CD4-positive, alpha-beta T cell treated with Interleukin-17A for 1 hour (primary cell): ENCODE results near the gene ST7.
"Not testable (repeated sequence)": the region's sequence is repeated elsewhere in the genome, so short reads cannot be mapped to it uniquely, and the experiment has no call there.

Source experiments
- DNase-seq: peaks from one replicate; pipeline ENCODE4 v3.0.0-alpha.2; 2020

The ST7 gene

GRCh38 chr7:117101026-117101425 lies 147.7 kb downstream of the ST7 start:
- DNase-seq: no peak

- DNase-seq: peak; percentile 60
These were observed 157.4 kb downstream of the ST7 start for GRCh38 chr7:117110480-117111315.

GRCh38 chr7:117111535-117111934 lies 158.2 kb downstream of the ST7 start:
- no peak for DNase-seq

GRCh38 chr7:117112640-117113039 lies 159.3 kb downstream of the ST7 start:
- DNase-seq: no peak

- DNase-seq: no peak
These were observed 160.6 kb downstream of the ST7 start for GRCh38 chr7:117113871-117114270.

GRCh38 chr7:117114272-117114671 lies 161.0 kb downstream of the ST7 start:
- DNase-seq: no peak

GRCh38 chr7:117116211-117116610 lies 162.9 kb downstream of the ST7 start:
- DNase-seq: no peak

GRCh38 chr7:117117172-117117571 lies 163.9 kb downstream of the ST7 start:
- no peak for DNase-seq

- no peak for DNase-seq
These were observed 165.4 kb downstream of the ST7 start for GRCh38 chr7:117118579-117119180.

GRCh38 chr7:117119192-117119924 lies 166.1 kb downstream of the ST7 start:
- peak; percentile 77 for DNase-seq

GRCh38 chr7:117120321-117120720 lies 167.0 kb downstream of the ST7 start:
- not testable (repeated sequence) for DNase-seq

- DNase-seq: not testable (repeated sequence)
These were observed 168.7 kb downstream of the ST7 start for GRCh38 chr7:117122036-117122435.

- no peak for DNase-seq
These were observed 169.2 kb downstream of the ST7 start for GRCh38 chr7:117122536-117122935.

GRCh38 chr7:117123311-117123926 lies 170.1 kb downstream of the ST7 start:
- DNase-seq: no peak

- peak; percentile 24 for DNase-seq
These were observed 171.4 kb downstream of the ST7 start for GRCh38 chr7:117124591-117125220.

- no peak for DNase-seq
These were observed 173.4 kb downstream of the ST7 start for GRCh38 chr7:117126676-117127075.

- DNase-seq: peak; percentile 59
These were observed 174.4 kb downstream of the ST7 start for GRCh38 chr7:117127585-117128168.

- no peak for DNase-seq
These were observed 176.2 kb downstream of the ST7 start for GRCh38 chr7:117129521-117129955.

GRCh38 chr7:117130262-117130661 lies 177.0 kb downstream of the ST7 start:
- DNase-seq: no peak

- no peak for DNase-seq
These were observed 179.2 kb downstream of the ST7 start for GRCh38 chr7:117132321-117133120.

- no peak for DNase-seq
These were observed 179.8 kb downstream of the ST7 start for GRCh38 chr7:117133125-117133524.
